ENCODE results near the gene FMNL2. TPM values are rescaled to one million over a fixed set of nuclear protein-coding genes. Genes with fewer than 3 reads are reported as not detected.

FMNL2 gene
- total RNA-seq, 1 donor from 2014 or later, result 23.4 TPM

- peak; percentile 10 for DNase-seq (ENCODE audit: low spot score)
Measured at GRCh38 chr2:152646264-152646663, 311.3 kb downstream of the FMNL2 start.

- peak; percentile 63 for DNase-seq (ENCODE audit: low spot score)
Measured at GRCh38 chr2:152646775-152647174, 311.8 kb downstream of the FMNL2 start.

- peak; percentile 45 for DNase-seq (ENCODE audit: low spot score)
Measured at GRCh38 chr2:152647552-152647951, 312.6 kb downstream of the FMNL2 start.

- no peak for DNase-seq (ENCODE audit: low spot score)
Measured at GRCh38 chr2:152648336-152648735, 313.4 kb downstream of the FMNL2 start.

- DNase-seq (ENCODE audit: low spot score), result no peak
Measured at GRCh38 chr2:152649997-152650396, 315.0 kb downstream of the FMNL2 start.

GRCh38 chr2:152650768-152651371, 315.9 kb downstream of the FMNL2 start:
- no peak for DNase-seq (ENCODE audit: low spot score)

- DNase-seq (ENCODE audit: low spot score), result no peak
Measured at GRCh38 chr2:152651834-152652233, 316.9 kb downstream of the FMNL2 start.

- no peak for DNase-seq (ENCODE audit: low spot score)
Measured at GRCh38 chr2:152655880-152656279, 320.9 kb downstream of the FMNL2 start.

- DNase-seq (ENCODE audit: low spot score), result no peak
Measured at GRCh38 chr2:152657043-152657442, 322.1 kb downstream of the FMNL2 start.

GRCh38 chr2:152658221-152658620, 323.2 kb downstream of the FMNL2 start:
- DNase-seq (ENCODE audit: low spot score), result no peak

- no peak for DNase-seq (ENCODE audit: low spot score)
Measured at GRCh38 chr2:152661076-152661475, 326.1 kb downstream of the FMNL2 start.

GRCh38 chr2:152664725-152665124, 329.8 kb downstream of the FMNL2 start:
- no peak for DNase-seq (ENCODE audit: low spot score)

GRCh38 chr2:152674334-152674733, 339.4 kb downstream of the FMNL2 start:
- no peak for DNase-seq (ENCODE audit: low spot score)

GRCh38 chr2:152676461-152676860, 341.5 kb downstream of the FMNL2 start:
- DNase-seq (ENCODE audit: low spot score), result no peak

GRCh38 chr2:152678808-152679207, 343.8 kb downstream of the FMNL2 start:
- no peak for DNase-seq (ENCODE audit: low spot score)

- no peak for DNase-seq (ENCODE audit: low spot score)
Measured at GRCh38 chr2:152682663-152683062, 347.7 kb downstream of the FMNL2 start.

GRCh38 chr2:152683400-152683799, 348.4 kb downstream of the FMNL2 start:
- no peak for DNase-seq (ENCODE audit: low spot score)

GRCh38 chr2:152686321-152686720, 351.3 kb downstream of the FMNL2 start:
- DNase-seq (ENCODE audit: low spot score), result peak; percentile 55

- DNase-seq (ENCODE audit: low spot score), result no peak
Measured at GRCh38 chr2:152693033-152693432, 358.1 kb downstream of the FMNL2 start.

GRCh38 chr2:152694161-152694661, 359.2 kb downstream of the FMNL2 start:
- peak; percentile 53 for DNase-seq (ENCODE audit: low spot score)

- DNase-seq (ENCODE audit: low spot score), result no peak
Measured at GRCh38 chr2:152695763-152696162, 360.8 kb downstream of the FMNL2 start.

GRCh38 chr2:152696476-152696875, 361.5 kb downstream of the FMNL2 start:
- DNase-seq (ENCODE audit: low spot score), result no peak

Data from umbilical cord (tissue), 2 donors.